IPS-18a (cell line): ENCODE data around the gene PDCL3.

Experiments
- H3K27ac ChIP-seq: one replicate; pipeline ENCODE4 v1.5.1; 2013; ENCODE audit warnings: low read length
- H3K27me3 ChIP-seq: one replicate; pipeline ENCODE4 v1.6.1; 2013; ENCODE audit warnings: mild to moderate bottlenecking, low read length; ENCODE audit not compliant: control insufficient read depth, insufficient read depth
- H3K36me3 ChIP-seq: one replicate; pipeline ENCODE4 v1.6.1; 2013; ENCODE audit warnings: low read depth, low read length; ENCODE audit not compliant: control insufficient read depth
- H3K4me1 ChIP-seq: one replicate; pipeline ENCODE4 v1.6.1; 2013; ENCODE audit warnings: low read depth, low read length; ENCODE audit not compliant: control insufficient read depth
- H3K4me3 ChIP-seq: one replicate; pipeline ENCODE4 v1.5.1; 2013; ENCODE audit warnings: low read length
- H3K9ac ChIP-seq: one replicate; pipeline ENCODE4 v1.6.1; 2013; ENCODE audit warnings: mild to moderate bottlenecking, low read length, moderate library complexity
- H3K9me3 ChIP-seq: one replicate; pipeline ENCODE4 v1.6.1; 2013; ENCODE audit warnings: low read depth, low read length; ENCODE audit not compliant: control insufficient read depth

Gene PDCL3

GRCh38 chr2:100563407-100564247, 834 bp downstream of the PDCL3 start:
- H3K27me3 ChIP-seq: no peaks in the 10 kb centered on the region
- peak overlapping the region; percentile 88 for H3K4me3 ChIP-seq
- H3K36me3 ChIP-seq: peaks cover 13% of the 10 kb centered on the region
- peaks cover 7% of the 10 kb centered on the region for H3K4me1 ChIP-seq
- peak overlapping the region; percentile 27 for H3K27ac ChIP-seq
- peak overlapping the region; percentile 81 for H3K9ac ChIP-seq
- H3K9me3 ChIP-seq: no peaks in the 10 kb centered on the region

- Histone ChIP-seq H3K27ac (no peak overlapping the region), H3K27me3 (no peaks in the 10 kb centered on the region), H3K36me3 (peaks cover 45% of the 10 kb centered on the region), H3K4me1 (no peaks in the 10 kb centered on the region), H3K9ac (no peak overlapping the region), H3K9me3 (no peaks in the 10 kb centered on the region), H3K4me3 (no peak overlapping the region)
Observed at GRCh38 chr2:100568989-100569388, 6.2 kb downstream of the PDCL3 start.

GRCh38 chr2:100571668-100572067, 8.9 kb downstream of the PDCL3 start:
- H3K27me3 ChIP-seq: no peaks in the 10 kb centered on the region
- no peak overlapping the region for H3K4me3 ChIP-seq
- H3K9me3 ChIP-seq: no peaks in the 10 kb centered on the region
- no peaks in the 10 kb centered on the region for H3K4me1 ChIP-seq
- no peak overlapping the region for H3K27ac ChIP-seq
- H3K9ac ChIP-seq: no peak overlapping the region
- H3K36me3 ChIP-seq: peaks cover 51% of the 10 kb centered on the region

GRCh38 chr2:100577777-100578176, 15.0 kb downstream of the PDCL3 start:
- H3K9me3 ChIP-seq: no peaks in the 10 kb centered on the region
- H3K4me1 ChIP-seq: no peaks in the 10 kb centered on the region
- H3K27ac ChIP-seq: no peak overlapping the region
- no peaks in the 10 kb centered on the region for H3K27me3 ChIP-seq
- peaks cover 18% of the 10 kb centered on the region for H3K36me3 ChIP-seq
- no peak overlapping the region for H3K9ac ChIP-seq
- no peak overlapping the region for H3K4me3 ChIP-seq

- H3K36me3 ChIP-seq: peaks cover 10% of the 10 kb centered on the region
- H3K4me1 ChIP-seq: no peaks in the 10 kb centered on the region
- no peak overlapping the region for H3K9ac ChIP-seq
- no peak overlapping the region for H3K27ac ChIP-seq
- no peaks in the 10 kb centered on the region for H3K27me3 ChIP-seq
- no peak overlapping the region for H3K4me3 ChIP-seq
- H3K9me3 ChIP-seq: no peaks in the 10 kb centered on the region
Observed at GRCh38 chr2:100580367-100581276, 17.8 kb downstream of the PDCL3 start.

GRCh38 chr2:100581277-100581612, 18.5 kb downstream of the PDCL3 start:
- H3K9ac ChIP-seq: no peak overlapping the region
- no peak overlapping the region for H3K27ac ChIP-seq

GRCh38 chr2:100584816-100585215, 22.0 kb downstream of the PDCL3 start:
- Histone ChIP-seq H3K9me3 (no peaks in the 10 kb centered on the region), H3K4me3 (no peak overlapping the region), H3K27ac (no peak overlapping the region), H3K4me1 (no peaks in the 10 kb centered on the region), H3K27me3 (no peaks in the 10 kb centered on the region), H3K36me3 (no peaks in the 10 kb centered on the region), H3K9ac (no peak overlapping the region)

More at GRCh38 chr2:100581277-100581612, 18.5 kb downstream of the PDCL3 start:
- no peaks in the 10 kb centered on the region for H3K9me3 ChIP-seq
- peaks cover 5% of the 10 kb centered on the region for H3K36me3 ChIP-seq
- no peaks in the 10 kb centered on the region for H3K27me3 ChIP-seq
- H3K4me1 ChIP-seq: no peaks in the 10 kb centered on the region
- no peak overlapping the region for H3K4me3 ChIP-seq

- no peaks in the 10 kb centered on the region for H3K27me3 ChIP-seq
- no peaks in the 10 kb centered on the region for H3K9me3 ChIP-seq
- no peak overlapping the region for H3K4me3 ChIP-seq
- H3K4me1 ChIP-seq: no peaks in the 10 kb centered on the region
- H3K27ac ChIP-seq: no peak overlapping the region
- H3K9ac ChIP-seq: no peak overlapping the region
- no peaks in the 10 kb centered on the region for H3K36me3 ChIP-seq
Observed at GRCh38 chr2:100588071-100588786, 25.4 kb downstream of the PDCL3 start.

- H3K36me3 ChIP-seq: no peaks in the 10 kb centered on the region
Observed at GRCh38 chr2:100589527-100589926, 26.7 kb downstream of the PDCL3 start.

GRCh38 chr2:100592226-100592625, 29.4 kb downstream of the PDCL3 start:
- Histone ChIP-seq H3K27me3 (no peaks in the 10 kb centered on the region), H3K9me3 (no peaks in the 10 kb centered on the region), H3K27ac (no peak overlapping the region), H3K9ac (no peak overlapping the region), H3K4me1 (no peaks in the 10 kb centered on the region), H3K4me3 (no peak overlapping the region), H3K36me3 (no peaks in the 10 kb centered on the region)

More at GRCh38 chr2:100589527-100589926, 26.7 kb downstream of the PDCL3 start:
- H3K9ac ChIP-seq: no peak overlapping the region
- no peaks in the 10 kb centered on the region for H3K9me3 ChIP-seq
- H3K27me3 ChIP-seq: no peaks in the 10 kb centered on the region
- H3K4me1 ChIP-seq: no peaks in the 10 kb centered on the region
- no peak overlapping the region for H3K27ac ChIP-seq
- no peak overlapping the region for H3K4me3 ChIP-seq

- no peaks in the 10 kb centered on the region for H3K27me3 ChIP-seq
- no peak overlapping the region for H3K9ac ChIP-seq
- H3K4me1 ChIP-seq: peaks cover 2% of the 10 kb centered on the region
- H3K36me3 ChIP-seq: no peaks in the 10 kb centered on the region
- H3K4me3 ChIP-seq: no peak overlapping the region
- H3K27ac ChIP-seq: no peak overlapping the region
- H3K9me3 ChIP-seq: no peaks in the 10 kb centered on the region
Observed at GRCh38 chr2:100596465-100596864, 33.7 kb downstream of the PDCL3 start.
